Middle frontal gyrus (tissue), 1 donor: ENCODE data around the gene CKAP5.
A peak's percentile ranks its signal among the peaks of the same experiment; 100 is the strongest.
"Not testable (repeated sequence)": the region's sequence is repeated elsewhere in the genome, so short reads cannot be mapped to it uniquely, and the experiment has no call there.

Experiments
- DNase-seq: peaks from one replicate; pipeline ENCODE4 v3.0.0-alpha.2; 2015; ENCODE audit warnings: low spot score; ENCODE audit errors: extremely low spot score

The CKAP5 gene

DNA sequence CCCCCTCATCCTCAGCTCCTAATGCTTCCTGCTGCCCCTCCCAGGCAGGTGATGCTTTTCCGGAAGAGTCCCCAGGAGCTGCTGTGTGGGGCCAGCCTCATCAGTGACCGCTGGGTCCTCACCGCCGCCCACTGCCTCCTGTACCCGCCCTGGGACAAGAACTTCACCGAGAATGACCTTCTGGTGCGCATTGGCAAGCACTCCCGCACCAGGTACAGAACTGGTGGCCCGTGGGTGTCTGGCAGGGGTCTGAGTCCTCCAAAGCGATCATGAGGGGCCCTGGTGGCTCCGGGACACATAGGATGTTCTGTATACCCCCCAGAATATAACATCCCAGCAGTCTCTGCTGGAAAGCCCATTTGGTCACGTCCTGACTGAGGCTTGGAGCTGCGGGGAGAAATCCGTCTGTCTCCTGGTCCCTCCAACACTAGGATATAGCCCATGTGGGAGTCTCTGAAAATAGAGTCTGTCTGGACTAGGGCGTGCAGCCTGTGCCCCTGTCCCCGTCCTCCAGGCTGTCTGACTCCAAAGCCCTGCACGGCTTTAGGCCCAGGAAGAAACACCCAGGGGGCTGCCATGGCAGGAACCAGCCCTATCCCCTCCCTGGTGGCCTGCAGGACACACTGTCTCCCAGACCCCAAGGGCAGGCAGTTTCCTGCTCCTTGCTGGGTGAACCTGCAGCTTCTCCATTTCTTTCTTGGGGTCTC lies 118.0 kb downstream of the CKAP5 start:
- DNase-seq: no peak

DNA sequence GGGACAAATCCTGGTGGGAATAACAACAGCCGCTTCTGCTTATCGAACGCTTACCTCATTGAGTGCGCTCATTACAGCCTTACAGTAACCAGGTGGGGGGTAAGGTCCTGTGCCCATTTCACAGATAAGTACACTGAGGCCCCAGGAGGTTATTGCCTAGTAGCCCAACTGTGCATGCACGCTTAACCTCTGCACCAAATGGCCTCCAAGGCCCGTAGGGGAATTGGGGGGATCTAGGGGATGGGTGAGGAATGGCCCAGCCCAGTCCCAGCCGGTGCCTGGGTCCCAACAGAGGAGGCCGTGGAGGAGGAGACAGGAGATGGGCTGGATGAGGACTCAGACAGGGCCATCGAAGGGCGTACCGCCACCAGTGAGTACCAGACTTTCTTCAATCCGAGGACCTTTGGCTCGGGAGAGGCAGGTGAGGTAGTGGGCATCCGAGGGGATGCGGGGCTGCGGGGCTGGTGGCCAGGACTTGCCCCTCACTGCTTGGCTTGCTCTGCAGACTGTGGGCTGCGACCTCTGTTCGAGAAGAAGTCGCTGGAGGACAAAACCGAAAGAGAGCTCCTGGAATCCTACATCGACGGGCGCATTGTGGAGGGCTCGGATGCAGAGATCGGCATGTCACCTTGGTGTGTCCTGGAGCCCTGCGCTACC lies 119.7 kb downstream of the CKAP5 start:
- no peak for DNase-seq

DNA sequence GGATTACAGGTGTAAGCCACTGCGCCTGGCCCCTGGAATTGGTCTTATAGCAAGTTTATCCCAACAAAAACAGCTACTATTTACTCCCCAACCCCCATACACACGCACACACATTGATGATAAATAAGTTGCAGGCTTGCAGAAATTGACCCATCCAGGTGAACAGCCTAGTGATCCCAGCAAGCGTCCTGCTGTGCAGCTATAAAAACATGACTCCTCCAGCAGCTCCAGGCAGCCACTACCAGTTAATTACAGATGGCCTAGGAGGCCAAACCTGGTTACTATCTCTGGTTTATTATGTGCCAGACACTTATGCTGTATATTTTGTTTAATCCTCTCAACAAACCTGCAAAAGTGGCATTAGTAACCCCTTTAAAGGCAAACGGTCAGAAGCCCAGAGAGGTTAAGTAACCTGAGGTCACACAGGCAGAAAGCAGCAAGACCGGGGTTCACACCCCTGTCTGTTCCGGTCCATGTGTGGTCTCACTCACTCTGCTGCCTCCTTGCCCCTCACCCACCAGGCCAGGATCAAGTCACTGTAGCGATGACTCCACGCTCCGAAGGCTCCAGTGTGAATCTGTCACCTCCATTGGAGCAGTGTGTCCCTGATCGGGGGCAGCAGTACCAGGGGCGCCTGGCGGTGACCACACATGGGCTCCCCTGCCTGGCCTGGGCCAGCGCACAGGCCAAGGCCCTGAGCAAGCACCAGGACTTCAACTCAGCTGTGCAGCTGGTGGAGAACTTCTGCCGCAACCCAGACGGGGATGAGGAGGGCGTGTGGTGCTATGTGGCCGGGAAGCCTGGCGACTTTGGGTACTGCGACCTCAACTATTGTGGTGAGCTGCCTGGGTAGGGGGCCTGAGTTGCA lies 120.5 kb downstream of the CKAP5 start:
- DNase-seq: no peak

DNA sequence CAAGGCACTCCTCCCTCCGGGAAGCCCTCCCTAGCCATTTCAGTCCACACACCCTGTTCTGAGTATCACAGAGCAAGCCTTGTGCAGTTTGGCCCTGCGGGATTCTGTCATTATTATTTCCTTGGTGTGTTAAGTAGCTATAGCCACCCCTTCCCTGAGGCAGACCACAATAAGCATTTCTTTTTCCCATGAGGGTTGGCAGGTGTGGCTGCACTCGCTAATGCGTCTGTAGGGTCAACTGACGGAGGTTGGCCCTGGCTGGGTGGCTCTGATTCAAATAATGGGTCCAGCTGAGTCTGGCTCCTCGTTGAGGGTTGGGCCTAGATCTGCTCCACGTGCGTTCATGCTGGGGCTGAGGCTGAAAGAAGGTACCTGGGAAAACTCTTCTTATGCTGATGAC lies 122.0 kb downstream of the CKAP5 start:
- DNase-seq: no peak

DNA sequence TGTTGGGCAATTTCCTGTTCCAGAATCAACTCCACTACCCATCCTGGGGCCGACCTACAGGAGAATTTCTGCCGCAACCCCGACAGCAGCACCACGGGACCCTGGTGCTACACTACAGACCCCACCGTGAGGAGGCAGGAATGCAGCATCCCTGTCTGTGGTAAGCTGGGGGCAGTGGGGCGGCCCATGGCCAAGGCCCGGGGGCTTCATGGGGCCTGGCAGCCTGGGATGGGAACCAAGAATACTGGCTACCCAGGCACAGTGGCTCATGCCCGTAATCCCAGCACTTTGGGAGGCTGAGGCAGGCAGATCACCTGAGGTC lies 122.8 kb downstream of the CKAP5 start:
- no peak for DNase-seq

DNA sequence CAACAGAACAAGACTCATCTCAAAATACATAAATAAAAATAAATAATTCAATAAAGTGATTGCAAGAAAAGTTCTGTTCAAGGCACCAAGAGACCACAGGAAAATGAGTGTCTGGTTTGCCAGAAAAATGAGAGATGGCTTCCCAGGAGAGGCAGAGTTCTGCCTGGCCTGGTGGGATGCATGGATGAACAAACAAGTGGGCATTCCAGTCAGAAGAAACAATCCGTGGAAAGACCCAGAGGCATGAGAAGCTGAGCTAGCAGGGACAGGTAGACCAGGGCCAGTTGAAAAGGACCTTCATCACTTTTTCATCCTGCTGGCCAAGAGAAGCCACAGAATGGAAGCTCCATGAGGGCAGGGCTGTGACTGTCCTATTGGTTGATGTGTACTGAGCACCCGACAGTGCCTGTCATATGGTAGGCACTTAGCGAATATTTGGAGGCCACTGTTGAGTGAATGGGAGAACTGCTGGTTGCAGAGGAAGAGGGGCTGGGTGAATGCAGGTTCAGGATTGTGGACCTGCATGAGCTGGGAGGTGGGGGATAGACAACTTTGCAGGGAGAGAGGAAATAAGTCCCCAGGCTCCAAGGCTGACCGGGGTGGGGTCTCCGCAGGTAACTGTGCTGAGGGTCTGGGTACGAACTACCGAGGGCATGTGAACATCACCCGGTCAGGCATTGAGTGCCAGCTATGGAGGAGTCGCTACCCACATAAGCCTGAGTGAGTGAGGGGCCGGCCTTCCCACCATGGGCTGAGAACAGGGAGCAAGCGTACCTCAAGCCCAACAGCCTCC lies 123.3 kb downstream of the CKAP5 start:
- no peak for DNase-seq

DNA sequence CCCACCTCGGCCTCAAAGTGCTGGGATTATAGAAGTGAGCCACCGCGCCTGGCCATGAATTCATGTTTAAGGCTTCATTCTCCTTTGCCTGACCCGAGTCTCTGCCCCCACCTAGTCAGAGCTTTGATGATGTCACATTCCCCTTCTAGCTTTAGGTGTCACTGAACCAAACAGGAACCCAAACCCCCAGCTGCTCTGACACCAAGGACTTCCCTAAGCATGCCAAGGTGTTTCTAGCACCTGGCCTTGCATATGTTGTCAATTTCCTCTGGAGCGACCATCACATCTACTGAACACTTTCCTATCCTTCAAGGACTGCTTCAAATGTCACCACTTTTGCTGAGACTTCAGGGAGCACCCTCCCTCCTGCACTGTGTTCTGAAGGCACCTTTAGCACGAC lies 124.8 kb downstream of the CKAP5 start:
- no peak for DNase-seq

DNA sequence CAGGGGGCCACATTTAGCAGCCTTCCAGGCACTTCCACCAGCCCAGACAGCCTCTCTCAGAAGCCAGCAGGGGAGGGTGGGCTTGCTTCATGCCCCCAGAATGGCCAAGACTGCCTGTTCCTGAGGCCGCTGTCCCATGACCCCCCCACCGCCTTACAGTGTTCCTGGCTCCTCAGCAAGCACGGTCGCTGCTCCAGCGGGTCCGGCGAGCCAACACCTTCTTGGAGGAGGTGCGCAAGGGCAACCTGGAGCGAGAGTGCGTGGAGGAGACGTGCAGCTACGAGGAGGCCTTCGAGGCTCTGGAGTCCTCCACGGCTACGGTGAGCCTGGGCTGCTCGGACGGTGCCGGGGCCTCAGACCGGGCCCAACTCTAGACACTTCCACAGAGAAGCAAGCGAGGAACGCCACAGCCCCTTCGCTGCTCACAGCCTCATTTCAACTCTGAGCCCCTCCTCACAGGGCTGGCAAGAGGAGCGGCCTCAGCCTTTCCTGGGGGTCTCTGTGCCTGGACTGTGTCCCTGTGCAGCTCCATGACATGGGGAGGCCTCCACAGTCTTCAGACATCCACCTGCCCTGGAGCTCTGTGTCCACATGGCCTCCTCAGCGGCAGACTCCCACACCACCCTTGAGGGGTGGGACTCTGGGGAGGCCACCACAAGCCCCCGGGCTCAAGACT lies 126.4 kb downstream of the CKAP5 start:
- DNase-seq: no peak

DNA sequence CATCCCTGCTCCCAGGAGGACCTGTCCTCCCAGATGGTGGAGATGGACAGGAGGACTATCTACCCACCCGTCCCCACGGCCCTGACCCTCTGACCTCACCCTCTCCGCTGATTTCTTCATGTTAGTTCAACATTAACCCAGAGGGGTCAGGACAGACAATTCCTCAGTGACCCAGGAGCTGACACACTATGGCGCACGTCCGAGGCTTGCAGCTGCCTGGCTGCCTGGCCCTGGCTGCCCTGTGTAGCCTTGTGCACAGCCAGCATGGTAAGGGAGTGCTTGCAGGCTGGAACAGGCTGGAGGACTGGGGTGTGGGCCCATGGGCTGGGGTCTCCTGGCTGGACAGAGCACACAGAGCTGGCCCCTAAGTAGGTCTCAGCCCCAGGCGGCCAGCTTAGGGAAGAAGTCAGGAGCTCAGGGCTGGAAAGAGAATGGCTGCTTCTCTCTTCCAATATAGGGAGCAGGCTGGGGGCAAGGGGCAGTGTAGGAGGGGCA lies 127.0 kb downstream of the CKAP5 start, which contains the start of gene F2:
TSS of gene F2 (plus strand) at position 166 of the 495 bp plus-strand sequence. CDS start at position 189, 23 bp downstream.
- no peak for DNase-seq

DNA sequence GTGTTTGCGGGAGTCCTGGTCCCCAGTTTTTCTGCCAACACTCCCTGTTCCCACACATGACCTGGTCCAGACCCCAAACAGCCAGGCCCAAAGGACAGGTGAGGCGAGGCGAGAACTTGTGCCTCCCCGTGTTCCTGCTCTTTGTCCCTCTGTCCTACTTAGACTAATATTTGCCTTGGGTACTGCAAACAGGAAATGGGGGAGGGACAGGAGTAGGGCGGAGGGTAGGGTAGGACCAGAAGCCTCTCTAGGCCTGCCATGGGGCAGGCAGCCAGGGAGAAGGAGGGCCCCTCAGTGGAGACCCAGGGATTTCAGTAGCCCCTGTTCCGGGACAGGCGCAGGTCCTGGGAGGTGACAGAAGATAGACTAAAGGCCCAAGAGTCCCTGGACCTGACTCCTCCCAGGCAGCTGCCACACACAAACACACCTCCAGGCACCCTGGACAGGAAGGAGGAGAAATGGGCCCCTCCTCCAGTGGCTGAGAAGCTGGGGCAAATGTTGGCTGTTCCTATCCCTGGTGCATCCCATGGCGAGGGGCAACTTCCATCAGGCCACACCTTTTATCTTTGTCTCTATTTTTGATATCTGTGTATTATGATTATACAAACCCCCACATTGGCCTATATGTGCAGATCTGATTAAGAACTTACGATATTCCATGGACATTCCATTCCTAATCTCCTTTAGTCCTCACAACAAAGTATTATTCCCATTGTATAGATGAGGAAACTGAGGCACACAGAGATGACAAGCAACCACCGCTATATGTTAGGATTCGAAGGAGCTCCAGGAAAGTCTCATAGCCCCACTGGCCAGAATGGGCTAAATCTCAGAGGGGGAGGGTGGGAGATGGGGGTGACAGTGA lies 127.7 kb downstream of the CKAP5 start:
- no peak for DNase-seq

DNA sequence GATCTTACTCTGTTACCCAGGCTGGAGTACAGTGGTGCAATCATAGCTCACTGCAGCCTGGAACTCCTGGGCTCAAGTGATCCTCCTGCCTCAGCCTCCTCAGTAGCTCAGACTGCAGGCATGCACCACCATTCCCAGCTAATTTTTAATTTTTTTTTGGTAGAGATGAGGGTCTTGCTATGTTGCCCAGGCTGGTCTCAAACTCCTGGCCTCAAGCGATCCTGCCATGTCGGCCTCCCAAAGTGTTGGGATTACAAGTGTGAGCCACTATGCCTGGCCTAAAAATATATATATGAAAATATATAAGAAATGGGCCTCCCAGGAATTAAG lies 128.3 kb downstream of the CKAP5 start:
- not testable (repeated sequence) for DNase-seq

DNA sequence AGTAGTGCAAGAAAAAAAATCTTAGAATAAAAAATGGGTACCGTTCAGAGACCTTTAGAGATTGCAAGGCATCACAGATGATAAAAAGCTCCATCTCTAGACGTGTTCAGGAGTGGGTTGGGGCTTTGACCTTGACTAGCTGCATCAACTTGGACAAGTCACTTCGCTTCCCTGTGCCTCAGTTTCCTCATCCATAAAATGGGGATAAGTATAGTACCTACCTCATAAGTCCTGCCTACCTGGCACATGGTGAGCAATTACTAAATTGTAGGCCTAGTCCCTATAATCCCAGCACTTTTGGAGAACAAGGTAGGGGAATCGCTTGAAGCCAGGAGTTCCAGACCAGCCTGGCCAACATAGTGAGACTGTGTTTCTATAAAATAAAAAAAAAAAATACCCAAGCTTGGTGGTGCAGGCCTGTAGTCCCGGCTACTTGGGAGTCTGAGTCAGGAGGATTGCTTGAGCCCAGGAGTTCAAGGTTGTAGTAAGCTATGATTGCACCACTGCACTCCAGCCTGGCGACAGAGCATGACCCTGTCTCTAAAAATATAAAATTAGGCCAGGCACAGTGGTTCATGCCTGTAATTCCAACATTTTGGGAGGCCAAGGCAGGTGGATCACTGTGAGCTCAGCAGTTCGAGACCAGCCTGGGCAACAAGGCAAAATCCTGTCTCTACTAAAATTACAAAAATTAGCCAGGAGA lies 133.1 kb downstream of the CKAP5 start:
- DNase-seq: no peak

DNA sequence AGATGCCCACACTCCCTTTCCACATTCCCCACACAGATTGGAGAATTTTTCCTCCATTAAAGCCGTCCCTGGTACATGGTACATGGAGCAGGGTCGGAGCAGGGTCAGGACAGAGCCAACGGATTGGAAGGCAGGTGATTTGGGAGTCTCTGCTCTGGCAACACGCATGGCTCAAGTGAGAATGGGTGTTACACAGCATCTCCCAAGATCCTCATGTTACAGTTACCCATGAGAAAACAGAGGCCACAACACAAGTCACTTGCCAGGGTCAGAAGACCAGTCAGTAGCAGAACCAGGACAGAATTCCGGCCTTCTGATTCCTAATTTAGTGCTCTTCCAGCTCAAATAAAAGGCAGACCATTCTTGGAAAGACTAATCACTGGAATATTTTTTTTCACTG lies 134.8 kb downstream of the CKAP5 start:
- DNase-seq: no peak

DNA sequence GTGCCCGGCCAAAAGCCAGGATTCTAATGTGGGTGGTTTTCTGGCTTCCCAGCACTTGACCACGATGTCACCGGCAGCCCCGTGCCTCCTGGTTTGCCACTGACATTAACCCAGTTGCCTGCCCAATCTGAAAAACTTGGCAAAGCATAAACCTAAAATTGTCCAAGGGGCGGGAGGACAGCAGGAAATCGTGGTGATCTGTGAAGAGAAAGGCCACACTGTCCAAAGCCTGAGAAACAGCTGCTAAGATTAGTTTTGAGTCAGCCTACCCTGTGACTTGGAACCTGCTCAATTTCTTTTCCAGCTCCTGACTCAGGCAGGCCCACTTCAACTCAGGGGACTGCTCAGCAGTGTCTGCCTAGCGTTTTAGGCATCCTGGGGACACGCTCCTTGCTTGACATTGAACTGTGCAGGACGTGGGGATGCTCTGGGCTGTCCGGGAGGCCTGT lies 135.2 kb downstream of the CKAP5 start:
- DNase-seq: peak; percentile 51

DNA sequence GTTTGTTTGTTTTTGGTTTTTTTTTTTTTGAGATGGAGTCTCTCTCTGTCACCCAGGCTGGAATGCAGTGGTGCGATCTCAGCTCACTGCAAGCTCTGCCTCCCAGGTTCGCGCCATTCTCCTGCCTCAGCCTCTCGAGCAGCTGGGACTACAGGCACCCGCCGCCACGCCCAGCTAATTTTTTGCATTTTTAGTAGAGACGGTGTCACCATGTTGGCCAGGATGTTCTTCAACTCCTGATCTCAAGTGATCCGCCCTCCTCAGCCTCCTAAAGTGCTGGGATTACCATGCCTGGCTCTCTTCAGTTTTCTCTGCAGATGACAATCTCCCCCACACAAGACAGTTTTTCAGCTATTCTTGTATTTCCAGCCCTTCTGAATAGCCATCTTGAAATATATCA lies 136.7 kb downstream of the CKAP5 start:
- not testable (repeated sequence) for DNase-seq

DNA sequence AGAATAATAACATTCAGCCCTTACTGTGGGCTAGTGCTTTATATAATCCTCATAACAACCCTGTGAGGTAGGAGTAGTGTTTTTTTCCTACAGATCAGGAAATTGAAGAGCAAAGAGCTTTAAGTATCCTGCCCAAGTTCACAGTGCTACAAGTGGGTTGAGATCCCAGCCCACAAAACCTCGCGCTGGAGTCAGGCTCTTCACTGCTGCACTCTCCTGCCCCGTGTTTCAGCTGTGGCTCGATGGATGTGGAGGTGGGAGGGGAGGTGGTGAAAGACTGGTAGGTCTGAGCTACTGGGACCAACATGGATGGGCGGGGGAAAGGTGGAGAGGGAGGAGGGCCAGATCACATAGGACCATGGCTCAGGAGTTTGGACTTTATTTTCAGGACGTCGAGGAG lies 139.2 kb downstream of the CKAP5 start:
- no peak for DNase-seq

DNA sequence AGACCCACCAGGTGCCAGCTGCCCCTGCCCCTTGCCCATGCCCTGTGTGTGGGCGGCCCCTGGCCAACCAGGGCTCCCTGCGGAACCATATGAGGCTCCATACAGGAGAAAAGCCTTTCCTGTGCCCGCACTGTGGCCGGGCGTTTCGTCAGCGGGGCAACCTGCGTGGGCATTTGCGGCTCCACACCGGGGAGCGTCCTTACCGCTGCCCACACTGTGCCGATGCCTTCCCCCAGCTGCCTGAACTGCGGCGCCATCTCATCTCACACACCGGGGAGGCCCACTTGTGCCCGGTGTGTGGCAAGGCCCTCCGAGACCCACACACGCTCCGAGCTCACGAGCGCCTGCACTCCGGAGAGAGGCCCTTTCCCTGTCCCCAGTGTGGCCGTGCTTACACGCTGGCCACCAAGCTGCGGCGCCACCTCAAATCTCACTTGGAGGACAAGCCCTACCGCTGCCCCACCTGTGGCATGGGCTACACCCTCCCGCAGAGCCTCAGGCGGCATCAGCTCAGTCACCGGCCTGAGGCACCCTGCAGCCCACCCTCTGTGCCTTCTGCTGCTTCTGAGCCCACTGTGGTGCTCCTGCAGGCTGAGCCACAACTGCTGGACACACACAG lies 140.9 kb downstream of the CKAP5 start:
- no peak for DNase-seq

DNA sequence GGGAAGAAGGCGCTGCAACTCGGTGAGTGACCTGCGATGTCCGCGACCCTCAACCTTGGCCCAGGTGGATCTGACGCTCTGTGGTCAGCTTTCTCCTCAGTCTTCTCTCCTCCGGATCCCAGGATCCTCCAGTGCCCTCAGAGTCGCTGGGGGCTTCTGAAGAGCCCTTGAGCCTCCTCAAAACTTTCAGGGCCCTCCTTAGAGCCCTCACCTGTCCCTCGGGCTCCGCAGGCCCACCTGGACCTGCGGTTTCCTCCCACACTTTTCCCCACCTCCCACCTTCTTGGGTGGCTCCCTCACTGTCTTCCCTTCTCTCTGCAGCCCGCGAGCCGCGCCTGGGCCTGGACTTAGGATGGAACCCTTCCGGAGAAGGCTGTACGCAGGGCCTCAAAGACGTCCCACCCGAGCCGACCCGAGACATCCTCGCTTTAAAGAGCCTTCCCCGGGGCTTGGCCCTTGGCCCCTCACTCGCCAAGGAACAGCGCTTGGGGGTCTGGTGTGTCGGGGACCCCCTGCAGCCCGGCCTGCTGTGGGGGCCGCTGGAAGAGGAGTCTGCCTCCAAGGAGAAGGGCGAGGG lies 144.9 kb downstream of the CKAP5 start:
- DNase-seq: no peak
